GM21786 (cell line): ENCODE data around the gene IGFALS.

Experiments
- ATAC-seq: cut with Tn5 transposase; IDR thresholded peaks from one replicate; pipeline ENCODE4 v1.9.1; 2021; ENCODE audit not compliant: unreplicated experiment

The IGFALS gene

DNA sequence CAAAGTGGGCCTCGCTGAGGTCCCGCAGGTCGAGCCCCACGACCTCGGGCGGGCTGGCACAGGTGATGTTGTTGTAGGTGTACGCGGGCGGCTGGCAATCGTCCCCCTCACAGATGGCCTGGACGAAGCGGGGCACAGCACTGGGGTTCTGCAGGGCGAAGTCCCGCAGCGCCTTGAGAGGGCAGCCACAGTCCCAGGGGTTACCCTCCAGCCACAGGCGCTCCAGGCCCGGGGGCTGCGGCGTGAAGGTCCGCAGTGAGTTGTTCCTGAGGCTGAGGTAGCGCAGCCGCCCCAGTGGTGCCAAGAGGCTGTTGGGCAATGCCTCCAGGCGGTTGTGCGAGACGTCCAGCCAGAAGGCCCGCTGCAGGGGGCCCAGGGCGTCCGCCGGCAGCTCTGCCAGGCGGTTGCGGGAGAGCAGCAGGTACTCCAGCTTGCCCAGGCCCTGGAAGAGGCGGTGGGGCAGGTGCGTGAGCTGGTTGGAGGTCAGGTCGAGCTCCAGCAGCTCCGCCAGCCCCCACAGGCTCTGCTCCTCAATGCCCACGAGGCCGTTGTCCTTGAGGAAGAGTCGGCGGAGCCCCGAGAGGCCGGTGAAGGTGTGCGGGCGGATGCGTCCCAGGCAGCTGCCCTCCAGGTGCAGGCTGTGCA, 2.8 kb downstream of the IGFALS start:
- ATAC-seq = no peak

DNA sequence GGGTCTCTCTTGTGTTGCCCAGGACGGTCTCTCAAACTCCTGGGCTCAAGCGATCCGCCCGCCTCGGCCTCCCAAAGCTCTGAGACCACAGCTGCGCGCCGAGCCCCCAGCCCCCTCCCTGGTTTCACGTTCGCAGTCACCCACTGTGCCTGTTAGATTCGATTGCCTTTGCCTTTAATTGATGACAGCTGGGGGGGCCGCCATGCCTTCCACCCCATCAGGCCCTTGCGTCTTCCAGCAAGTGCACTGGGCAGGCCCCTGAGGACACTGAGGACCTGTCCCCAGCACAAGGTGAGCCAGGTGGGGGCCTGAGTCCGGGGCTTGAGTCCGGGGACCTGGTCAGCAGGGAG, 3.3 kb downstream of the IGFALS start:
- ATAC-seq = no peak

DNA sequence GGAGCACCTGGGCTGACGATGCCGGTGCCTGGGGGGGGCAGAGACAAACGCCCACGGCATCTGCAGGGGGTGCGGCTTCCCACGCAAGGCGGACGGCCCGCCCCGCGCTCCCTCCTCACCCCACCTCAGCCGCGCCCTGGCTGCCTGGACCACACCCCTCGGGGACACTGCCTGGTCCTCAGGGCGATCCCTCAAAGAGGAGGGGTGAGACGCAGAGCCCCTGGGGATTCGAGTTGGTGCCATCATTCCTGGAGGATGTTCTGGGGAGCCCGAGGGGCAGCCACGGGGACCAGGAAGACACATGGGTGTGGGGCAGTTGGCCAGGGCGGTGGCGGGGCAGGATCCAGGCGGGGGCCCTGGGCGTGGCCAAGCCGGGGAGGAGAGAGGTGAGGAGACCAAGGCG, 3.9 kb downstream of the IGFALS start:
- no peak for ATAC-seq

GRCh38 chr16:1788708-1789100, 4.8 kb downstream of the IGFALS start:
- no peak for ATAC-seq

- no peak for ATAC-seq
These were observed 5.3 kb downstream of the IGFALS start for GRCh38 chr16:1788095-1788707.

DNA sequence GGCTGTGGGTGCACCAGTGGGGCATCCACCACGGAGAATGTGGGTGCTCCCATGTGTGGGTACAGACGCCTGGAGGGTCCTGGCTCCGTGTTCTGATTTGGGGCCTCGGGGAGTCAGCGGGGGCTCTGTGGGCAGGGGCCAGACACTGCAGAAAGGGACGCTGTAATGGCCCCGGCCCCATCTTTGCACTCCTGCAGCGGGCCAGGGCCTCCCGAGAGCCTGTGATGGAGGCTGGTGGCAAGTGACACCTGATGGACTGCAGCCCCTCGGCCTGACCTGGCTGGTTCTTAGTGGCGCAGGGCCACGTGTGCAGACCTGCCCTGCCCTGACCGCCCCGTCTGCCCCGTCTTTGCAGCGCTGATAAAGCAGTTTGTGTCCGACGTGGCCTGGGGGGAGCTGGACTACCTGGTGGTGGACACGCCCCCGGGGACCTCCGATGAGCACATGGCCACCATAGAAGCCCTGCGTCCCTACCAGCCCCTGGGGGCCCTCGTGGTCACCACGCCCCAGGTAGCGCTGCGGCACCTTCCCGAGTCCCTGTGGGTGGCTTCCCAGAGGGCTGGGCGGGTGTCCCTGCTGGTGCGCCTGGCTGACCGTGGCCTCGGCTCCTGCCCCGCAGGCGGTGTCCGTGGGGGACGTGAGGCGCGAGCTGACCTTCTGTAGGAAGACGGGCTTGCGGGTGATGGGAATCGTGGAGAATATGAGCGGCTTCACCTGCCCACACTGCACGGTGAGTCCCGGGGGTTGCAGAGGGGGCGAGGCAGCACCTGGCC, 6.0 kb downstream of the IGFALS start:
- no peak for ATAC-seq

GRCh38 chr16:1787056-1787321, 6.5 kb downstream of the IGFALS start:
- ATAC-seq = no peak

- no peak for ATAC-seq
These were observed 7.1 kb downstream of the IGFALS start for GRCh38 chr16:1786242-1787055.

DNA sequence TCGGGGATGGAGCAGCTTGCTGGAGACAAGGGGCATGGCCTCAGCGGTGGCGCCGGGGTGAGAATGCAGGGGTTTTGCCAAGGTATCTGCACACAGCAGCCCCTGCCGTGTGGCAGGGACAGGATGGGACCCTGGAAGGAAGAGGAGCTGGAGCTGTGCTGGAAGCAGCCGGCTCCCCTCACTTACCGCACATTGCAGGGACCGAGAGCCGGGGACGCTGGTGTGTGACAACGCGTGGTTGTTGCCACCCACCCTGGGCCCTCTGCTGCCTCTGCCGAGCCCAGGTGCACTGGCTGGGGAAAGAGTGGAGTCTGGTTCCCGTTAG, 7.7 kb downstream of the IGFALS start:
- ATAC-seq = no peak

GRCh38 chr16:1784977-1785845, 8.3 kb downstream of the IGFALS start:
- no peak for ATAC-seq

- peak; percentile 88 for ATAC-seq
These were observed 10.9 kb downstream of the IGFALS start, which contains the start of the genes NUBP2 and SPSB3 for GRCh38 chr16:1782408-1783264. NUBP2 (plus strand) TSS chr16:1782960; CDS start chr16:1783021, 61 bp downstream. SPSB3 (minus strand) TSS chr16:1782571; CDS start chr16:1781483, 1,088 bp downstream.

DNA sequence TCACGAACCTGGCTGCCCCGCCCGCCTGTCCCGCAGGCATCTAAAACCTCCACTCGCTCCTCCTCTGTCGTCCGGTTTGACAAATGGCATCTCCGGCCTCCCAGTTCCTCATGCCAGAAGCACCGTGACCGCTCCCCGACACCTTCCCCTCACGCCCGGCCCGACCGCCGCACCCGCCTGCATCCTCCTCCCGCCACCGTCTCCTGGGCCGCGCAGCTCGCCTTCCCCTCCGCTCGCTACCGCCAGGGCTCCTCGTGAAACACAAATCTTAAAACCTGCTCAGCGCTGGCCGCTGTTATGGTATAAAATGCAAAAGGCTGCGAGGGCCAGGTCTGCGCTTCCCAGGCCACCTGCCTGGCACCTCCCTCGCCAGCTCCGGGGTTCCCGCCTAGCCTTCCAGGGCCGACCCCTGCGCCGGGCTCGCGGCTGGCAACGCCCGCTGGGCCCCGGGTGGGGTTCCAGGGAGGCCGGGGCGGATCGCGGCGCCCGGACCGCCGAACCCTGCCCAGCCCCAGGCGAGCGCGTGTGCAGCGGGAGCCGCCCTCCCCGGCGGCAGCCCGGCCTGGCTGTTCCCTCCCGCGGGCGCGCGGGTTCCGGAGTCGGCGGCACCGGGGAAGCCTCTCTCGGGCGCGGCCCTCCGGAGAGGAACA, 11.6 kb downstream of the IGFALS start:
- no peak for ATAC-seq

- ATAC-seq = no peak
These were observed 12.3 kb downstream of the IGFALS start for GRCh38 chr16:1781254-1781653.

GRCh38 chr16:1780677-1781072, 12.8 kb downstream of the IGFALS start:
- ATAC-seq = no peak

- no peak for ATAC-seq
These were observed 13.5 kb downstream of the IGFALS start for GRCh38 chr16:1779741-1780676.

GRCh38 chr16:1779234-1779701, 14.2 kb downstream of the IGFALS start:
- ATAC-seq = no peak

DNA sequence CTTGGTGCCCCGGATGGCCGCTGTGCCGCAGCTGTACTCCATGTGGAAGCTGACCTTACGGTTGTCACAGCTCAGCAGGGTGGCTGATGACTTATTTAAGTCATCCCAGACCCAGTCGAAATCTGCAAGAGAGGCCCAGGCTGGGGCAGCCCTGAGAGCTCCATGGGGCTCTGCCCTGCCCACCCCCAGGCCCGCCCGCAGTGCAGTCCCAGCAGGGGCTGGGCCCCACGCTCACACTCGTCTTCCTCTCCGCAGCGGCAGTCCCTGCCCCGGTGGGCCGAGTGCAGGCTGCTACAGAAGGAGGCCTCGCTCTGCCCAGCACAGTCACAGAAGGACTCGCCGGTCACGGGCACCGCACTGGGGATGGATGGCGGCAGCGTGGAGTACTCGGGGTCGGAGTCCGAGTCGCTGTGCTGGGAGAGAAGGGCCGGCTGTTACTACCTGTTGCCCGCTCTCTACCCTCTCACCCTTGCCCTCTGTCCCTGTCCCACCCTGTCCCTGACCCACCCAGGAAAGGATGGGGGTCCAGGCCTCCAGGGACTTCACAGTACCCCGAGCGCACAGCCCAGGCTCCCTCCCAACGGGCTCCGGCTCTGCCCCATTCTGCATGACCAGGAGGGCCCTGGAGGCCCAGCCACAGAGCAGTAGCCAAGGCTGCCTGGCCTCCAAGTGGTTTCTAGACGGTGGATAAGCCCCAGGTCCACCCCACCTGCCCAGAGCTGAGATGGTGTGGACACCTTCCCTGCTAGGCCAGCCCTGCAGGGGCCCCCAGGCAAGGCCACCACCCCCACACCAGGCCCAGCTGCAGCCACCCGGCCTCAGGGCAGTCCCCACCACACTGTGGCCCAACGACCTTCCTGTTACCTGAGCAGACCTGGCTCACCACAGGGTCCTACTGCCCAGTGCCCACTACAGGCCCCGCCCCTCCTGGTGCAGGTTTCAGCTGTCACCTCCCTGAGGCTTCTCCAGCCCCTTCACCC, 15.0 kb downstream of the IGFALS start:
- ATAC-seq = no peak
